ENCODE measurements around the gene PHYHD1.

- no peak for TF ChIP-seq MAX (IDR thresholded peaks at IDR 0.05; ENCODE audit: low read depth, low read length)
- TF ChIP-seq CTCF (IDR thresholded peaks at IDR 0.05; ENCODE audit: low read depth, low read length): no peak
Observed at GRCh38 chr9:128945798-128946501, 25.2 kb downstream of the PHYHD1 start.

Data from NB4 (cell line).